NK-92 (cell line): ENCODE data around the gene DPP3.
"Not testable (repeated sequence)": the region's sequence is repeated elsewhere in the genome, so short reads cannot be mapped to it uniquely, and the experiment has no call there.

Experiments used
- DNase-seq: peaks from one replicate; lab custom pipeline; 2025; ENCODE audit not compliant: unreplicated experiment; lab: John Stamatoyannopoulos, UW

DPP3 gene

DNA sequence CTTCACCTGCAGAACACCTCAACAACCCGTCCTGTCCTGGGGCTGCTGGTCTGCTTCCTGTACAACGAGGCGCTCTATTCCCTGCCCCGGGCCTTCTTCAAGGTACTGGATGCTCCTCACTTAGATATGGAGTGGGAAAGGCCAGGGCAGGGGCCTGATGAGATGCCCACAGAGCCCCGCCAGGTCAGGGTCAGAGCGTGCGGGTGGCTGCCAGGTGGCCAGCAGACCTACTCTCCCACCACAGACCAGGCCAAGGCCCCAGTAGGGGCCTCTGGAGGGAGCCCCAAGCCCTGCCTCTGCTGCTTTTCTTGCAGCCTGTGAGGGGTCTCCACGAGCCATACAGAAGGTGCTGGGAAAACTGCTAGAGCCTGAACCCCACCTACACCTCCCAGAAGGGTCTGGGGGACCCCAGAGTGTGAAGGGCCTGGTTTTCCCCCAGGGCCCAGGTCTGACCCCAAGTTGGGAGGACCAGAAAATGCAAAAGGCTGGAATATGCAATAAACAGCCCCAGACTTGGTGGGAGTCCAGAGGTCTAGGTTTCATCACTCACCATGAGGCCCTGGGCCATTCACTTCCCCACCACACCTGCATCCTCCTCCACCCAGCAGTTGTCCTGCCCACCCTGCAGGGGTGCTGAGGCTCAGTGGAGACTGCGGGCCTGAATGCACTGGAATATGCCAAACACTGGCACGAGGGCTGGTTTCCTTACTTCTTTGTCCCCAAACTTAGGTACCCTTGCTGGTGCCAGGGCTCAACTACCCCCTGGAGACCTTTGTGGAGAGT lies 50.9 kb downstream of the DPP3 start:
- no peak for DNase-seq

DNA sequence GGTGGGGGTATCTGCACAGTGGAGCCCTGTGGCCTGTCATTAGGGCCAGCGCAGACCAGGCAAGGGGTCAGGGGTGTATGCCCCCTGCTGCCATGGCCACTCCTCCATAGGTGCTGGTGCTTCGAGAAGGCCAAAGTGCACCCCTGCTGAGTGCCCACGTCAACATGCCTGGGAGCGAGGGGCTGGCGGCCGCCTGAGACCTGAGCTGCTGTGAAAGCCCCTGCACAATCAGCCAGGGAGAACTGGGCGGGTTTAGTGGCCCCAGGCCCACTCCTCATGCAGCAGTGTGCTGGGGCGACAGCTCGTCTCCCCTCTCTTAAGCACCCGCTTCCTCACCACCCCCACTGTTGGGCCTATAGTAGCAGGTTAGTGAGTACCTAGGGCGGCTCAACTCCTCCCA lies 51.6 kb downstream of the DPP3 start:
- no peak for DNase-seq

DNA sequence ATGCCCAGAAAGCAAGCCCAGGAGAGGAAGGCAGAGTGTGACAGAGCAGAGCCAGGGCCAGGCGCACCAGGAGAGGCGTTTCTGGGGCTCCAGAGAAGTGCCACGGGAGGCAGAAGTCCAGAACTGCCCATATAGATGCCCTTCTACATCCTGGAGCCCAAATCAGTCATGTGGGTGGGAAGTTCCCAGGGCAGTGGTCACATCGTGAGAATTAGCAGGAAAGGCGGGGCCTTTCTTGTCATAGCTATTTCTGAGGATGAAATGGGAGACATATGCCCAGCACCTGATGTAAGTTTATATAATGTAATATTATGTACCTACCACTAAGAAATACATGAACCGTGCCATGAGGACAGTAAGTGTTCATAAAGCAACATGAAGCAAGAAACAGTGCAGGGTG lies 52.5 kb downstream of the DPP3 start:
- DNase-seq = no peak

DNA sequence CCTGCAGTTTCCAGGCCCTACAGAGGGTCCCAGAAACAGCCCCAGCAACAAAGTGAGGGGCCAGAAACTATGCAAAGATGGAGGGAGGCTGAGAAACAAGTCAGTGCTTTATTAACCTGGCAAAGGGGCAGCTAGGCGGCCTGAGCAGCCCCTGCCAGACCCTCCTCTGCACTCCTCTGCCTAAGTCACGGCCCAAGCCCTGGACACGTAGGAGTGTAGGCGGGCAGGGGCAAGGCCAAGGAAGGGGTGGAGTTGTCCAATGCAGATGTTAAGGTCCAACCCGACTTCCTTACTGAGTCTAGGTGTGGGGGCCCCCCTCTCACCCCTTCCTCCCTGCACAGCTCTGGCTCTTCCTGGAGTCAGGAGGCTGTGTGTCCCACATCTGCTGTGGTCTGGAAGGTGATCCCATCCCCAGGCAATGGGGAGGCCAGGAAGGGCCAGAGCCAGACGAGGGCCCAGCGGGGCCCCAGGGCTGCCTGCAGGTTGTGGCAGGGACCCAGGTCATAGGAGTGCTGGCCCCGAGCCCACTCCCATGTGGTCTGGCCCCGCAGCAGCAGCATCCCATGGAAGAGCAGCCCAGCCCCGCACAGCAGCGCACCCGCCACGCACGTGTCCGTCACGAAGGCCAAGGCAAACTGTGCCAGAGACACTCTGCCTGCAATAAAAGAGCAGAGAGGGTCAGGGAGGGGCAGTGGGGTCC lies 59.1 kb downstream of the DPP3 start:
- no peak for DNase-seq

DNA sequence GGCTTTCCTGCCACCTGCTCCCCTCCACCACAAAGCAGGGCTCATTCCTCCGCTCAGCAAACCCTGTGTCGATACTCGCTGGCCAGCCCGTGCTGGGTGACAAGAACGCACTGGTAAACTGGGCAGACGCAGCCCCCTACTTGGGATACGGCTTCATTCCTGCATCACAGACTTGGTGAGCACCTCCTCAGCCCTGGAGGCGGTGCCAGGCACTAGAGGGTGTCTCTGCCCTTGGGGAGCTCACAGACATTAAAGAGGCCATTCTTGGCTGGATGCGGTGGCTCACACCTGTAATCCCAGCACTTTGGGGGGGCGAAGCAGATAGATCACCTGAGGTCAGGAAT lies 59.6 kb downstream of the DPP3 start:
- DNase-seq = no peak

DNA sequence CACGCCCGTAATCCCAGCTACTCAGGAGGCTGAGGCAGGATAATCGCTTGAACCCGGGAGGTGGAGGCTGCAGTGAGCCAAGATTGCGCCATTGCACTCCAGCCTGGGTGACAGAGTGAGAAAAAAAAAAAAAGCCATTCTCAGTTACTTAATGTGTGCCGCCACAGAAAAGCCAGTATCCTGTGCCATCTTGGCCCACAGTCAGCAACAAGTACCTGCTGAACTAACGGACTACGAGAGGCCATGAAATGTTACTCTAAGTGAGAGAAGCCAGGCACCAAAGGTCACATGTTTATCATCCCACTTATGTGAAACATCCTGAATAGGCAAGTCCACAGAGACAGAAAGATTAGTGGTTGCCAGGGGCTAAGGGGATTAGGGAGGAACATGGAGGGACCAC lies 60.4 kb downstream of the DPP3 start:
- not testable (repeated sequence) for DNase-seq

DNA sequence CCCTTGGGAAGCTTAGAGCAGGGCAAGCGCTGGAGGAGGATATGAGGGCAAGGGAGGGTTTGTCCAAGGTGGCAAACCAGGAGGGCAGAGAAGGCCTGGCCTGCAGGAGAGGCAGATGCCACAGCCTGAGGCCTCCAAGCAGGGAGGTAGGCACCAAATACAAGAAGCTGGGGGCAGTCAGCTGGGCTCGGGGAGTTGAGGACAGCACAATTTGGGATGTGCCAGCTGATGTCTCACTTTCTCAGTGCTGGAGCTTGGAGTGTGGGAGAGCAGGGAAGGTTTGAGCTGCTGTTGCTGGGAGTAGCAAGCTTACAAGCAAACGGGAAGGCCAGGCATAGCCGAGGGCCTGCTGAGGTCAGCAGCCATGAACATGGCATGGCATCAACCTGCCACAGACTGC lies 61.7 kb downstream of the DPP3 start:
- DNase-seq = no peak

DNA sequence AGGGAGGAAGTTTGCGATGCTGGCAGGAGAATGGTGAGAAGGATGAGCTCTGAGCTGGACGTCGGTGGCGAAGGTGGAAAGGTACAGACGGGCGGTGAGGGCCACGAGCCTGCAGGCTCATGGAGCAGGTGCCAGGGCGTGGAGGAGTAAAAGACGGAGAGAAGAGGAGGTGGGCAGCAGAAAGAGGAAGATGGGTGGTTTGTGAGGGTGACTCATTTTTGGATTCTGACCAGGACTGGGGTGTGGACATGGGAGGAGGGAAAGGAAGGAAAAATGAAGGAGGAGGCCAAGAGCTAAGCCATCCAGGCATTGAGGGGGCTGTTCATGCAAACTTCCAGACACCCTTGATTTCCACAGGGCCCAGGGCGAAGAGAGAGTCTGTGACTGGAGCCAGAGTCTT lies 62.1 kb downstream of the DPP3 start:
- DNase-seq = no peak

DNA sequence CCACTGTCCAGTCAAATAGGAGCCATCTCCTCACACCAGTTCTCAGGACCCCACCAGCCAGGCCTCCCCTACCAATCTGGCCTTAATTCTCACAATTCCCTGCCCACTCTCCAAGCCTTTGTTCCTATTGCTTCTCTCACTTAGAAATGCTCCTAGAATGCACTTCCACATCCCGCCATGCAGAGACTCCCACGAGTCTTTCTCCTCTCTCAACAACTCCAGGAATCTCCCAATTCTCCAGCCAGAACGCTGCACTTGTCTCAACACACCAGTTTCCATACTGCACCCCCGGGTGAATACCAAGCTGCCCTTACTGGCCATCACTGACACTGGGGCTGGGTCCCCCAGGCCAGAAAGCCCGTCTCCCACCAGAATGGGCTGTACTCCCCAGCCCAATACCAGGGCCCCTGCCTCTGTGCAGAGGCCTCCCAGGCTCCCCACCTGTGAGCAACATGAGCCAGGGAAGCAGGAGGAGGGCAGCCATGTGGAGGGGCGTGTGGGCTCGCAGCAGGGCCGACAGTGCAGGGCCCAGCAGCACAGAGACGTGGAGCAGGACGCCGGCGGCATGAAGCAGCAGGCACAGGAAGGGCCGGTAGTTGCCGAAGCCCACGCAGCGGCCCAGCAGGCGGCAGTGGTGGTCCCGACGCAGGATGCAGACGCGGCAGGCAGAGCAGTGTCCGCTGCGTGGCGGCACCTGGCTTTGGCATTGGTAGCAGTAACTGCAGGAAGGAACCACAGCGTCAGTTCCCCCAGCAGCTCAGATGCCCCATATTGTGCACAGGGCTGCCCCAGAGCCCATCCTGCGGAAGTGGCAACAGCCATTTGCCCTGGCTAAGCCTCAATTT lies 63.3 kb downstream of the DPP3 start:
- no peak for DNase-seq

DNA sequence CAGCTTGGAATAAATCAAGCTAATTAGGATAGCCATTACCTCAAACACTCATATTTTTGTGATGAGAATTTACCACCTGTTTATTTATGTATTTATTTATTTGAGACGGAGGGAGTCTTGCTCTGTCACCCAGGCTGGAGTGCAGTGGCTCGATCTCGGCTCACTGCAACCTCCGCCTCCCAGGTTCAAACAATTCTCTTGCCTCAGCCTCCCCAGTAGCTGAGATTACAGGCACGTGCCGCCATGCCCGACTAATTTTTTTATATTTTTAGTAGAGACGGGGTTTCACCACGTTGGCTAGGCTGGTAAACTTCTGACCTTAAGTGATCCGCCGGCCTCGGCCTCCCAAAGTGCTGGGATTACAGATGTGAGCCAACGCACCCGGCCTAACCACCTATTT lies 64.7 kb downstream of the DPP3 start:
- not testable (repeated sequence) for DNase-seq

DNA sequence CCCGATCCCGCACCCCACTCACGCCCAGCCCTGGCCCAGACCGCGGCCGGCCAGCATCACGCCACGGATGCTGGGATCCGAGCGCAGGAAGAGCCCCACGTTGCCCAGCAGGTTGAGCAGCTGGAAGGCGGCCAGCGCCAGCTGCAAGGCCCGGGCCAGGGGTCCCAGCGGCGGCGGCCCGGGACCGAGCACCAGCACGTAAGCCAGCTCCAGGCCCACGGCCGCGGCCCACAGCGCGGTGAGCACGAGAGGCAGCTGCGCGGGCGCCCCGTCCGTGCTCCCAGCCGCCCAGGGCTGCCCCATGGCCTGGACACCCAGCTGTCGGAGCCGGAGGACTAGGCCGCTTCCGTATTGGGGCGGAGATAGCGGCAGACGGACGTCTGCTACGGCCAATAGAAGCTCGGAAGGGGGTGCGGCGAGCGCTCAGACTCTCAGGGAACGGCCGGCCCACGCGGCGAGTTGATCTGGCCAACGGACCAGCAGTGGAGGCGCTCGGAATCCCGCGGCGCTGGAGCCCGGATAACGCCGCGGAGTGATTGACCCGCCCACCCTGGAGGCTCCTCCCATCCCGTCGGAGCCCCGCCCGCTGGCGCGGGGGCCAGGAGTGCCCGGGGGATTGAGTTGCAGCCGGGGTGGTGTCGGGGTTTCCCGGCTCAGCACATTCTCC lies 65.6 kb downstream of the DPP3 start, which contains the start of gene ZDHHC24:
Gene ZDHHC24 (minus strand): TSS at position 348 of the 667 bp plus-strand sequence. CDS start 45 bp downstream, at position 303.
- no peak for DNase-seq

DNA sequence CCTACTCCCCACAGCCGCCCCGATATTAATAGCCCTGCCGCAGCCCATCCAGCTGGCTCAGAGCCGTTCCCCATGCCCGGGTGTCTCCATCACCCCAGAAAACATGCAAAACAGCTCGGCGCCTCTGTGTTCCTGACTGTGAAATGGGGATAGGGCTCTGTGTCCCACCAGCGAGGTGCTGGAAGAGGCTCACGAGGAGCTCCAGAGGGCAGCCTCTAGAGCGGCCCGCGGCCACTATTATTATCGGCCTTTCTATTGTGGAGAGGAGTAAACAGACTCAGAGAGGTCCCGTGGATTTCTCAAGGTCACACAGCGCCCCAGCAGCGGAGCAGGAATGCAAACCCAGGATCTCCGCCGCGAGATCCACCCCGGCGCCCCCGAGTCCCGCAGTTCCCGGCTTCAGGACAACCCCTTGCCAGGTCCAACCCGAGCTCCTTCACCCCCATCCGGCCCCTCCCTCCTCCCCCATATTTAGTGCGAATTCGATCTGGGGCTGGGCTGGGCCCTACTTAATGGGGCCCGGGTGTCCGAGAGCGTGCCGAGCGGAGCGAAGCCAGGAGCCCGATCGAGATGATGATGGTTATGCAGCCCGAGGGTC lies 66.2 kb downstream of the DPP3 start, which contains the start of gene ACTN3:
Gene ACTN3 (plus strand): TSS at position 536 of the 598 bp plus-strand sequence. CDS start 35 bp downstream, at position 571.
- no peak for DNase-seq

DNA sequence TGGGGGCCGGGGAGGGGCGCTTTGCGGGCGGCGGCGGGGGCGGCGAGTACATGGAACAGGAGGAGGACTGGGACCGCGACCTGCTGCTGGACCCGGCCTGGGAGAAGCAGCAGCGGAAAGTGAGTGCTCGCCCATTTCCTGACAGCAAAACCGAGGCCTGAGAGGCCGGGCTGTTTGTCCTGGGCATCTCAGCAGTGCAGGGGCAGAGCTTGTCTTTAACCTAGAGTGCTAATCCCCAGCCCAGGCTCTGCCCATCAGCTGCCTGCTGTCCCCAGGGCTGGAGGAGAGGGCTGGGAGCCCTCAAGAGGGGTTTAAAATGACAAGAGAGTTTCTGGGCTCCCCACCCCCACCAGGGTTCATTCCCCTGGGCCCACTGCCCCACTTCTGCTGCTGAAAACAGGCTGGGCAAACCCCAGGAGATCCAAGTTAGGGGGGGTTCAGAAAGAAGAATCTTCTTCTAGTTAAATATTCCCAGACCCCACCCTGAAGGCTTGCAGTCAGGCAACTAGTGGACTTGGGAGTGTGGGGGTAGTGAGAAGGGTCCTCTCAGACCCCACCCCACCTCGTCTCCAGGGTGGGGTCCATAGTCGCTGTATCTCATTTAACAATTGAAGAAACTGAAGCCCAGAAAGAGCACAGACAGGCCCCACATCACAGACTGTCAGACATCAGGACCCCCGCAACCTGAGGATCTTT lies 66.9 kb downstream of the DPP3 start:
- no peak for DNase-seq

DNA sequence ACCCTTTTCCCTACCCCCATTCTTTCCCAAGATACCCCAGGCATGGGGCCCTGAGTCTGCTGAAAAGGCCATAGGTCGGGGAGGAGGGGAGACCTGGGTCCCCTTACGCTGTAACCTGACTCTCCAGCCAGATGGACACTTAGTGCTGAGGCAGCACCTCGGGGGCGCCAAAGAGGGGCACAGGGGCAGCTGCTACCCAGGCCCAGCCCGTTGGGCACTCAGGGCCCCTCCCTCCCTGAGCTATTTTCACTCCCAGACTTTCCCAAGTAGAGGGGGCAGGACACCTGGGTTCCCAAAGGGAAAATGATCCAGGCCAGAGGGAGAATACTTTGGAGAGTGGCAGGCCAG lies 67.4 kb downstream of the DPP3 start:
- no peak for DNase-seq

DNA sequence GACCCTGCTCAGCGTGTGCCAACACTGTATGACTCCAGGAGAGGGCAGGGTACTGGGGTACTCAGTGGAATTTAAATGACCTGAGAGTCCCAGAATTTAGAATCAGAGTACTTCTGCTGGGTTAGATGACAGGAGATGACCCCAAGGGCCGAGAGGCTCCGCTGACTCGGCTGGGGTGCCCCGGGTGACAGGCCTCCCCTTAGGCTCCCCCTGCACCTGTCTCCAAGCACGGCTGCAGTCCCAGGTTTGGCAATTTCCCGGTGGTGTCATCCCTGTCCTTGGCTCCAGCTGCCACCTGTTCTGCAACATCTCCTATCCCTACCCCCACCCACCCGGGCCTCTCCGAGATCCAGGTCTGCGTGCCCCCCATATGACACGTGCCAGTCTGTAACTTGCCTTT lies 67.8 kb downstream of the DPP3 start:
- DNase-seq = no peak

DNA sequence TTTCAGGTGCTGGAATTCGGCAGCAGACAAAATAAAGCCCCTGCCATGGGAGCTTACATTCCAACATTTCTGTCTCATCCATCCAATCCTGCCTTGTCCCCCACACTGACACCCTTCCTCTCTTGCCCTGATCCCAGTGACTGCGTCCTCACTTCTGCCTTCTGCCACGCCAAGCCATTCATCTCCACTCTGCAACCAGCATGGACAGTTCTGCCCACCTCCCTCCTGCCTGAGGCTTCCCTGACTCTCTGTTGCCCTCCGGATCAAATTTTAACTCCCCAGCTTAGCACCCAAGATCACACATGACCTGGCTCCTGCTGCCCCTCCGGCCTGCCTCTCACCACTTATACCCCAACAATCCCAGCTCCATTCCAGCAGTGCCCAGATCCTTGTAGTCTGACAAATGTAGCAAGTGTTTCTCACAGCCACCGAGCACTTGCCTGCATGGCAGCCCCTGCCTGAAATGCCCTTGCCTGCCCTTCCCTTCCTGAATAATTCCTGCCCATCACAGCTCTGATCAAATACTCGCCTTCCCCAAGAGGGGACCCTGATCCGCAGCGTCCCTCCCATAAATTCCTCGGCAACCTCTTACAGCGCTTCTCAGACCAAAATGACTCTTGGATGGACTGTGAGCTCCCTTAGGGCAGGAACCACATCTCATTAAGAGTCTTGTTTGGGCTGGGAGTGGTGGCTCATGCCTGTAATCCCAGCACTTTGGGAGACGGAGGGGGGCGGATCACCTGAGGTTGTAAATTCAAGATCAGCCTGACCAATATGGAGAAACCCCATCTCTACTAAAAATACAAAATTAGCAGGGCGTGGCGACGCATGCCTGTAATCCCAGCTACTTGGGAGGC lies 68.8 kb downstream of the DPP3 start:
- DNase-seq = no peak

DNA sequence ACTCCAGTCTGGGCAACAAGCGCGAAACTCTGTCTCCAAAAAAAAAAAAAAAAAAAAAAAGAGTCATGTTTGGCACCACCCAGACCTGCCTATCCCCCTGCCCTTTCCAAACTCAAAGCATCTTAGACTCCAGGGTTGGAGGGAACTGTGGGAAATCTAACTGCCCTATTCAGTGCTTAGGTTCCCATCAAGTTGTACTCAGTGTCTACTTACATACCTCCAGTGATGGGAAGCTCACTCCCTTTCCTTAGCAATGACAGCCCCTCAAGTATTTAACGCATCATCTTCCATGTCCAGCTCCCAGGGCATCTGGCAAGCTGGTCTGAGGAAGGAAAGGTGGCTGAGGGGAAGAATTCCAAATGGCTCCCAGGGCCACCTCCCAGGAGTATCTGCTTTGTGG lies 69.5 kb downstream of the DPP3 start:
- DNase-seq = no peak

DNA sequence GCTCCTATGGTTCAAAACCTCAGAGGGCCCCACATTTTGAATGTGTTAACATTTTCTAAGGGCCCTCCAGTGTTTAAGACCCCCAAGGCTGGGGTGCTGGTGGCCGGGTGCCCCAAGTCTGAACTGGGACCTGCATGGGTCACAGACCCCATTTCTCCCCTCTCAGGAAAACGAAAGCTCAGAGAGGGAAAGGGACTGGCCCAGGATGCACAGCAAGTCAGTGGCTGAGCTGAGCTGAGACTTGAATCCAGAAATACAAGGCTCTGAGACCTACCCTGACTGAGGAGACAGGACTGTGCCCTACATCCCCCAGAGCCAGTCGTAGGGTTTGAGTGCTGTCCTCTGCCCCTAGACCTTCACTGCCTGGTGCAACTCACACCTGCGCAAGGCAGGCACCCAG lies 70.7 kb downstream of the DPP3 start:
- DNase-seq = no peak

DNA sequence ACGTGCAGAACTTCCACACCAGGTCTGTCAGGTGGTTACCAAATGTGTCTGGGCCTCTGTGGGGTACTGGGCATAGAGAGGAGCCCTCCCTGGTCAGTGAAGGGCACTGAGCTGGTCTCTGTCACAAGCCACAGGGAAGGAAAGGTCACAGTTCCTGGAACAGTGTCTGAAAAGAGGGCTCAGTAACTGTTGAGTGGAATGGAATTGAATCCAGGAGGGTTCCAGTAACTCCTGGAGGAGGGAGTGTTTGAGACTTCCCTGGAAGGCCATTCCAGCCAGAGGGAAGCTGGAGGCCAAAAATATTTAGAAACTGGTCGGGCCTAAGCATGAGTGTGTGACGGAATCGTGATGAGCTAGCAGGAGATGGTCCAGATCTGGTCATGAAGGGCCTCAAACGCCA lies 74.4 kb downstream of the DPP3 start:
- DNase-seq = no peak
